ENCODE measurements around the gene RHBDL1.

RHBDL1 gene

DNA sequence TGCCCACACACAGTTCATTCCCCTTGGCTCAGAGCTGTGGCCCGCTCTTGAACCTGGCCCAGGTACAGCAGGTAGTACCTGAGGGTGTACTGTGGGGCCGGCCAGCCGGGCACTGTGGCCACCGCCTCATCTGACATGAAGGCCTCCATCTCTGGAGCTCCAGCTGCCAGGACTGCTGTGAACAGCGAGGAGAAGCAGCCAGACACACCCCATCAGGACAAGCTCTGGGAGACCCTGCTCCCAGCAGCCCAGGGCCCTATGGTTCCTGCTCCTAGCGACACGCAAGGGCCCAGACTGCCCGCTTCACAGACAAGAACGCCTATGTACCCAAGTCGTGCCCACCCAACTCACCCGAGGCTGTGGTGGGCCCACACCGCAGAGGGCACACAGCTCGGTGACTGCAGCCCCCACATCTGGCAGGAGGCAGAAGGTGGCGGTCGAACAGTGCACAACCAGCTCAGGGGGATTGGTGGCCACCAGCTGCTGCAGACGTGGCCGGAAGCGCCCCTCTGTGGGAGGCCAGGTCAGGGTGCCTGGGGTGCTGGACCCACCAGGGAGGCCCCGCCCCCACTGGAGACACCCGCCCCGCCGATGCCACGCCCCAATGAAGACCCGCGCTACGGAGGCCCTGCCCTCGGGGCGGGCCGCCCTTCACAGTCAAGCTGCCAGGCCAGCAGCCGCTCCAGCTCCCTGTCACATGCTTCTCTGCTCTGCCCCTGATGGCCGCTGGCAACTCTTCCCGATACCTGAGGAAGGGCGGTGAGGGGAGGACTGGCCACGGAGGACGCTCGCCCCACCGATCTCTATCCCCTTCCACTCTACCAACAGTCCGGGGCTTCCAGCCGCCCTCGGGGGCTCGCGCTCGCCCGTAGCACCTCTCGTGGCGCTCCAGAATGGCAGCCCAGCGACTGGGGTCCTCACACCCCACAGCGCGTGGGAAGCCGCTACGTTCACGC lies 3.7 kb downstream of the RHBDL1 start:
- Histone ChIP-seq H4K20me1 (peaks cover 60% of the 10 kb centered on the region), H3K4me3 (peak overlapping the region; percentile 64), H3K9me3 (no peaks in the 10 kb centered on the region), H3K4me1 (peaks cover 50% of the 10 kb centered on the region), H3K36me3 (peaks cover 29% of the 10 kb centered on the region), H3K27me3 (peaks cover 16% of the 10 kb centered on the region), H3K4me2 (peak overlapping the region; percentile 94), H3K9ac (no peak overlapping the region), H3K27ac (0 out of 2 replicates have a peak overlapping the region, but pooled peaks have one; percentile 44)
- no peak for TF ChIP-seq Cebpa-rat (IDR thresholded peaks at IDR 0.05)

DNA sequence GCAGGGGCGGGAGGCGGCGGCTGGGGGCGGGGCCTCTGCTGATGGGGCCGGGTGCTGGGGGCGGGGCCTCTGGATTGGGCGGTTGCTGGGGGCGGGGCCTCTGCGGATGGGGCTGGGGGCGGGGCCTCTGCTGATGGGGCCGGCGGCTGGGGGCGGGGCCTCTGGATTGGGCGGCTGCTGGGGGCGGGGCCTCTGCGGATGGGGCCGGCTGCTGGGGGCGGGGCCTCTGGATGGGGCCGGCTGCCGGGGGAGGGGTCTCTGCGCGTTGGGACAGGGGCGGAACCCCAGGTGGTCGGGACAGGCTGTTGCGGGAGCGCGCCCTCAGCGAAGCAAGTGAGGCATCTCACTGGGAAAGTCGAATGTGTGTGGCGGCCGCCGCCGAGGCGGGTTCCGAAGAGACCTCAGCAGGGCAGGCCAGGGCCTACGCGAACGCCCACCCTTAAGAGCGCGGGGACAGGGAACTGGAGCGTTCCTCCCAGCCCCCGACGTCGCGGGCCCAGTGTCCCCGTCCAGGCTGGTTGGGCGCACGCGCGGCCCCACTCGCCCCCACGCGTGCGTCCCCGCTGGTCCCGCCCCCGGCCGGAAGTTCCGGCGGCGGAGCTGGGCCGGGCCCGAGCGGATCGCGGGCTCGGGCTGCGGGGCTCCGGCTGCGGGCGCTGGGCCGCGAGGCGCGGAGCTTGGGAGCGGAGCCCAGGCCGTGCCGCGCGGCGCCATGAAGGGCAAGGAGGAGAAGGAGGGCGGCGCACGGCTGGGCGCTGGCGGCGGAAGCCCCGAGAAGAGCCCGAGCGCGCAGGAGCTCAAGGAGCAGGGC lies 4.5 kb downstream of the RHBDL1 start, which contains the start of gene STUB1:
Gene STUB1, plus strand, starts transcription at position 597 of the 811 bp plus-strand sequence. Its CDS starts 116 bp downstream, at position 713.
- Histone ChIP-seq H3K4me3 (peak within 1 kb of the TSS; percentile 96), H3K4me2 (peak within 1 kb of the TSS; percentile 94), H3K9me3 (no peaks in the 10 kb centered on the region), H3K27ac (peak within 1 kb of the TSS; percentile 90), H3K27me3 (peaks cover 8% of the 10 kb centered on the region), H4K20me1 (peaks cover 51% of the 10 kb centered on the region), H3K36me3 (peaks cover 25% of the 10 kb centered on the region), H3K9ac (peak within 1 kb of the TSS; percentile 95), H3K4me1 (peaks cover 48% of the 10 kb centered on the region)
- TF ChIP-seq Cebpa-rat (IDR thresholded peaks at IDR 0.05), result no peak

DNA sequence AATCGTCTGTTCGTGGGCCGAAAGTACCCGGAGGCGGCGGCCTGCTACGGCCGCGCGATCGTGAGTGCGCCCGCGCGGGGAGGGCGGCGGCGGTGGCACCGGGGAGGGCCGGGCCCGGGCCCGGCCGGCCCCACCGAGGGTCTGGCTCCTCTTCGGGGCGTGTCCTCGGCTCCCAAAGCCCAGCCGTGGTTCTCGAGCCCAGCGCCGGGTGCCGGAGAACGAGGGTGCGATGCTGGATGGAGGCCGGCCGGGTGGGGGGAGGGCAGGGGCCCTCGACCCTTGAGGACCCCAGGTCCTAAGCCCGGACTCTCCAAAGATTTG lies 5.1 kb downstream of the RHBDL1 start:
- Histone ChIP-seq H3K4me1 (peaks cover 48% of the 10 kb centered on the region), H3K9ac (peak overlapping the region; percentile 95), H3K4me2 (peak overlapping the region; percentile 87), H3K27ac (peak overlapping the region; percentile 90), H3K4me3 (peak overlapping the region; percentile 96), H3K36me3 (peaks cover 31% of the 10 kb centered on the region), H3K9me3 (no peaks in the 10 kb centered on the region), H3K27me3 (peaks cover 2% of the 10 kb centered on the region), H4K20me1 (peaks cover 45% of the 10 kb centered on the region)
- TF ChIP-seq Cebpa-rat (IDR thresholded peaks at IDR 0.05), result no peak

DNA sequence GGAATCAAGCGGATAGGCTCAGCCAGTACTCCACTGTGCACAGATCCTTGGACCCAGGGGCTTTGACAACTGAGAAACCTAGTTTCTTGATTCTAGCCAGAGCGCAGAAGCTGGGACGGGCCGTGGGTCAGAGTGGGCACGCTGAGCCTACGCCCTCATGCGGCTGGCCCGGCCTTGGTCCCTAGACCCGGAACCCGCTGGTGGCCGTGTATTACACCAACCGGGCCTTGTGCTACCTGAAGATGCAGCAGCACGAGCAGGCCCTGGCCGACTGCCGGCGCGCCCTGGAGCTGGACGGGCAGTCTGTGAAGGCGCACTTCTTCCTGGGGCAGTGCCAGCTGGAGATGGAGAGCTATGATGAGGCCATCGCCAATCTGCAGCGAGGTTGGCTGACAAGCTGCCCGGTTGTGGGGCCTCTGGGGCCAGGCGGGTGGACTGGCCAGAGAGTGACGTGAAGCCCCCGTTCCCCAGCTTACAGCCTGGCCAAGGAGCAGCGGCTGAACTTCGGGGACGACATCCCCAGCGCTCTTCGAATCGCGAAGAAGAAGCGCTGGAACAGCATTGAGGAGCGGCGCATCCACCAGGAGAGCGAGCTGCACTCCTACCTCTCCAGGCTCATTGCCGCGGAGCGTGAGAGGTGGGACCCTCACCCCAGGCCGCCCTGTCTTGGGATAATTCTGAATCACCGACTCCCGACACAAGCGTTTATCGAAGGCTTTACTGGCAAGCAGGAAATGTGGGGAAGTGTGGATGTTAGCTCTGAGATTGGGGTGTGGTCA lies 5.7 kb downstream of the RHBDL1 start:
- Histone ChIP-seq H3K36me3 (peaks cover 31% of the 10 kb centered on the region), H3K4me1 (peaks cover 48% of the 10 kb centered on the region)
- no peak for TF ChIP-seq Cebpa-rat (IDR thresholded peaks at IDR 0.05)

DNA sequence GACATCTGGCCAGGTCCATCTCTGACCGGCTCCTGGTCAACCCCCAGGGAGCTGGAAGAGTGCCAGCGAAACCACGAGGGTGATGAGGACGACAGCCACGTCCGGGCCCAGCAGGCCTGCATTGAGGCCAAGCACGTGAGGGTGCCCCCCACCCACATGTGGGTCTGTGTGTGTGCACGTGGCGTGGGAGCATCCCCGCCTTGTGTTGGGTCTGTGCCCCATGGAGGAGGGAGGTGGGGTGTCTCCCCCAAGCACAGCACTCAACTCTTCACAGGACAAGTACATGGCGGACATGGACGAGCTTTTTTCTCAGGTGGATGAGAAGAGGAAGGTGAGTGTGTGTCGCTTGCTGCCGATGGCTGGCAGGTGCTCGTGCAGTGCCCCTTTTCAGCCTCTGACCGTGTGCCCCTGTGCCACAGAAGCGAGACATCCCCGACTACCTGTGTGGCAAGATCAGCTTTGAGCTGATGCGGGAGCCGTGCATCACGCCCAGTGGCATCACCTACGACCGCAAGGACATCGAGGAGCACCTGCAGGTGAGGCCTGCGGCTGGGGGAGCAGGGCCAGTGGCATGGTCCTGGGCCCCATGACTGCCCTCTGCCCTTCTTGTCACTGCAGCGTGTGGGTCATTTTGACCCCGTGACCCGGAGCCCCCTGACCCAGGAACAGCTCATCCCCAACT lies 6.4 kb downstream of the RHBDL1 start:
- Histone ChIP-seq H3K4me1 (peaks cover 48% of the 10 kb centered on the region), H3K9ac (peak overlapping the region; percentile 95), H3K36me3 (peaks cover 39% of the 10 kb centered on the region), H4K20me1 (peaks cover 37% of the 10 kb centered on the region), H3K27ac (peak overlapping the region; percentile 90; the same call in 1 of the 2 replicates), H3K4me2 (peak overlapping the region; percentile 87), H3K9me3 (no peaks in the 10 kb centered on the region), H3K27me3 (no peaks in the 10 kb centered on the region), H3K4me3 (peak overlapping the region; percentile 96)
- no peak for TF ChIP-seq Cebpa-rat (IDR thresholded peaks at IDR 0.05)

More for the DNA sequence above, 5.7 kb downstream of the RHBDL1 start:
- Histone ChIP-seq H3K9ac (peak overlapping the region; percentile 95), H3K27me3 (no peaks in the 10 kb centered on the region), H3K27ac (peak overlapping the region; percentile 90), H3K4me2 (peak overlapping the region; percentile 87), H3K4me3 (peak overlapping the region; percentile 96), H4K20me1 (peaks cover 42% of the 10 kb centered on the region), H3K9me3 (no peaks in the 10 kb centered on the region)

DNA sequence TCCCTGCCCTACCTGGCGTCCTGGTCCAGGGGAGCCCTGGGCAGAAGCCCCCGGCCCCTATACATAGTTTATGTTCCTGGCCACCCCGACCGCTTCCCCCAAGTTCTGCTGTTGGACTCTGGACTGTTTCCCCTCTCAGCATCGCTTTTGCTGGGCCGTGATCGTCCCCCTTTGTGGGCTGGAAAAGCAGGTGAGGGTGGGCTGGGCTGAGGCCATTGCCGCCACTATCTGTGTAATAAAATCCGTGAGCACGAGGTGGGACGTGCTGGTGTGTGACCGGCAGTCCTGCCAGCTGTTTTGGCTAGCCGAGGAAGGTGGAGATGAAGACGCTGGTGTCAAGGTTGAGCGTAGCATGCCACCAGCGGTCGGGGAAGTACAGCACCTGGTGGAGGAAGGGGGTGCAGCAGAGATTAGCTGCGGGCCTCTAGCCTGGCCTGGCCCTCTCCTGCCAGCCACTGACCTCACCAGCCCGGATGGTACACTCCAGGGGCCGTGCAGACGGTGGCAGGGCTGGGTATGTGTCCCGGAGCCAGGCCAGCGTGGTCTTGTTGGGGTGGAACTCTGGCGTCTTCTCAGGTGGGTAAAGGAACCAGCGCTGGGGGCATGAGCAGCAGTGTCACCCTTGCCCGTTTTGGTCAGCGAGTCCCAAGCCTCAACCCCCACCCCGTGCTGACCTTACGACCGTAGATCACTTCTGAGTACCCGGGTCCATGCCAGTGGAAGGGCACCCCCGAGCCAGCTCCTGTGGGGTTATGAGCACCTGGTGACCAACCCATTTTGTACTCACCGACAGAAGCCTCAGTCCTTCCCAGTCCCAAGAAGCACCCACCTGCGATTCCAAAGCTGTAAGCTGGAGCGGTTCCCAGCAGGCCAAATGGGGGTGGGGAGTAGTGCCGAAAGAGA lies 7.3 kb downstream of the RHBDL1 start:
- Histone ChIP-seq H3K36me3 (peaks cover 47% of the 10 kb centered on the region), H4K20me1 (peaks cover 37% of the 10 kb centered on the region), H3K9ac (peak overlapping the region; percentile 95; the same call in 1 of the 2 replicates), H3K4me1 (peaks cover 48% of the 10 kb centered on the region), H3K4me3 (peak overlapping the region; percentile 80), H3K9me3 (no peaks in the 10 kb centered on the region), H3K27me3 (no peaks in the 10 kb centered on the region), H3K27ac (no peak overlapping the region), H3K4me2 (peak overlapping the region; percentile 87)
- no peak for TF ChIP-seq Cebpa-rat (IDR thresholded peaks at IDR 0.05)

DNA sequence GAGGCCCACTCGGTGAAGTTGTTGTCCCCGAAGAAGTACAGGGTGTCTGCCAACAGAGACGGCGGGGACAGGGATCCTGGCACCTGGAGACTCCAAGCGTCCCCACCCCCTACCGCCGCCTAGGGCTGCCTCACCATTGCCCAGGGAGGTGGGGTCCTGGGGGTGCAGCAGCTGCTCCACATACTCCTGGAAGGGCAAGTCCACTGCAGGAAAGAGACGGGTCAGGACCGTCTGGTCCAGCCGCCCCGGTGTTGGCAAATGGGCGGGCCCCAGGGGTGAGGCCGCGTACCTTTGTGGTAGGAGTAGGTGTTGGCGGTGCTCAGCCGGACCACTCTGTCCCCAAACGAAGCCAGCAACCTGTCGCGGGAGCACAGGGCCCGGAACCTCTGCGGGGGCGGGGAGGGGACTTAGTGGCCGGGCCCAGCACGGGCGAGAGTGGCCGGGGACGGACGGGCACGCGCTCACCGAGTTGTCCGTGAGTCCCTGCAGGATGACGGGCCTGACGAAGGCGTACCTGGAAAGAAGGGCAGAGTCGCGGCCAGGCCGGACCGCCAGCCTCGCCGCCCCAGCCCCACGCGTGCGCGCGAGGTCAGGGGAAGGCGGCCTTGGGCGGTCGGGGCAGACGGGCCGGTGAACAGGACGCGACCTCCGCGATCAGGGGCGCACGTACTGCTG lies 8.1 kb downstream of the RHBDL1 start:
- no peaks in the 10 kb centered on the region for H3K9me3 ChIP-seq
- H3K27ac ChIP-seq, result peak overlapping the region; percentile 86
- no peak for TF ChIP-seq Cebpa-rat (IDR thresholded peaks at IDR 0.05)
- H3K4me2 ChIP-seq, result peak overlapping the region; percentile 87
- peak overlapping the region; percentile 80 for H3K4me3 ChIP-seq
- H3K27me3 ChIP-seq, result no peaks in the 10 kb centered on the region
- peaks cover 37% of the 10 kb centered on the region for H4K20me1 ChIP-seq
- peaks cover 52% of the 10 kb centered on the region for H3K4me1 ChIP-seq
- peak overlapping the region; percentile 88 for H3K9ac ChIP-seq
- H3K36me3 ChIP-seq, result peaks cover 52% of the 10 kb centered on the region
